GM19351 (cell line): ENCODE data around the gene TEAD1.
A peak's percentile ranks its signal among the peaks of the same experiment; 100 is the strongest.

ENCODE experiments used
- ATAC-seq: cut with Tn5 transposase; IDR thresholded peaks from one replicate; pipeline ENCODE4 v1.9.1; 2021; ENCODE audit warnings: mild to moderate bottlenecking, moderate library complexity; ENCODE audit not compliant: unreplicated experiment

Gene TEAD1

DNA sequence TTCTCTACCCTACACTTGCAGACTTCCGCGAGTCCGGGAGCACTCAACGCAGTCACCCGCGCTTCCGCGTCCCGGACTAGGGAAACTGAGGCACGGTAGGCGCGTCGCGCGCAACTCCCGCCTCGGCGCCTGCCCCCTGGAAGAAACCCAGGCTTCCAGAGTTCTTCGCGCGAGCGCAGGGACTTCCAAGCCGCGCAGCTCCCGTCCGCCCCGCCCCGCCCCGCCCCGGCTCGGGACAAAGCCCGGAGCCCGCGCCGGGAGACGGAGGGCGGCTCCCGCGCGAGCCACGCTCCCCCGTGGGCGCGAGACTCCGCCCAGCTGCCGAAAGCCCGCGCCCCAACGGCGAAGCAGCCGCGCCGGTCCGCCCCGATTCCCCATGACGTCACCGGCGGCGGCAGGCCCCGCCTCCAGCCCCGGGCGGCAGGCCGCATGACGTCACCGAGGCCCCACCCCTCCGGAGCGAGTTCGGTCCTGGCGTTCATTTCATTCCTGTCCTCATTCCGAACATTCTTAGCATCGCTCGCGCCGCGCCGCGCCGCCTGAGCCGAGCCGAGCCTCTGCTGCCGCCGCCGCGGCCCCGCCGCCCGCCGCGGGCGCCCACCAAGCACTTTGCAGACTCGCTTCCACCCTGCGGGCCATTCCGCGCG lies at the start of gene TEAD1:
TEAD1 (plus strand) TSS at position 498 of the 647 bp plus-strand sequence.
- peak; percentile 86 for ATAC-seq

GRCh38 chr11:12624595-12624994 lies 49.6 kb upstream of the TEAD1 start:
- no peak for ATAC-seq

DNA sequence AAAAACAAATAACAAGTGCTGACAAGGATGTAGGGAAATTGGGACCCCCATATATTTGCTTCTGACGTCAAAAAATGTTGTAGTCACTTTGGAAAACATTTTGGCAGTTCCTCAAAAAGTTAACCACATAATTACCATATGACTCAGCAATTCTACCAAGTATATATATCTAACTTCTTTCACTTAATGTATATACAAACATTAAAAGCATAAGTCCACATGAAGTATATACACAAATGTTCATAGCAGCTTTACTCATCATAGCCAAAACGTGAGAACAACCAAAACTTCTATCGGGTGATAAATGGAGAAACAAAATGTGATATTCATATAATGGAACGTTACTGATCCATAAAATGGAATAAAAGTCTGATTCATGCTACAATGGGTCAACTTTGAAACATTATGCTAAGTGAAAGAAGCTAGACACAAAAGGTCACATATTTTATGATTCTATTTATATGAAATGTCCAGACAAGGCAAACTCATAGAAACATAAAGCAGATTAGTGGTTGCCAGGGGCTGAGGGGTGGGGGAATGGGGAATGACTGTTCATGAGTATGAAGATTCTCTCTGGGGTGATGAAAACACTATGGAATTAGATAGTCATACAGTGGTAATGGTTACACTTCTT lies 48.7 kb upstream of the TEAD1 start:
- no peak for ATAC-seq

DNA sequence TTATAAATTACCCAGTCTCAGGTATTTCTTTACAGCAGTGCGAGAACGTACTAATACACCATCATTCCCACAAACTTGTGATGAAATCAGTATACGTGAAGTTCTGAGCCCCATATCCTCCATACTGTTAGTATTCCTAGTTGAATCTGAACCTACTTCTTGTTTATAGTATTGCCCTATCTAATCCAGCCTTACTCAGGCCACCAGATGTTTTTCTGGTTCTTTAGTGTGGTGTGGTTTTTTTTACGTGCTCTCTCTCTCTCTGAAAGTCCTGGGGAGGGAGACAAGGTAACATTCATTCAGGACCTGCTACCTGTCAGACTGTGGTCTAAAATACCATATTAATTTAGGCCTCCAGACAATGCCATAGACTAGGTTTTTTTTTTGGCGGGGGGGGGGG lies 47.6 kb upstream of the TEAD1 start:
- ATAC-seq: no peak

DNA sequence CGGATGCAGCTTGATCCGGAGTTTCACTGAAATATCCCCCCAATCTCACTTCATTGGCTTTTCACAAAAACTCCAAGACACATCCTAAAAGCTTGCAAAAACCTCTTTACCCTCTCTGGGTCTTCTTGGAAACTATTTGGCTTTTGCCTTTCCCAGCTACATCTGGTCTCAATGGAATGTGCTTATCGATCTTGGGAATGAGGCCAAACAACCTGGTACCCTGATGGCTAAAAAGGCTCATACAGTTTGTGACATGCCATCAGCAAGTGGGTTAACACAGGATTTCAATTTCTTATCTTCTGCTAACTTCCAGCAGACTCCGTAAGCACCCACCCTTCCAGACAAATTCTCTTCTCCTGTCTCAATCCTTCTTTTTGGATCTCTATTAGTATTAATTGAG lies 45.9 kb upstream of the TEAD1 start:
- ATAC-seq: no peak

GRCh38 chr11:12629601-12630313 lies 44.5 kb upstream of the TEAD1 start:
- no peak for ATAC-seq

DNA sequence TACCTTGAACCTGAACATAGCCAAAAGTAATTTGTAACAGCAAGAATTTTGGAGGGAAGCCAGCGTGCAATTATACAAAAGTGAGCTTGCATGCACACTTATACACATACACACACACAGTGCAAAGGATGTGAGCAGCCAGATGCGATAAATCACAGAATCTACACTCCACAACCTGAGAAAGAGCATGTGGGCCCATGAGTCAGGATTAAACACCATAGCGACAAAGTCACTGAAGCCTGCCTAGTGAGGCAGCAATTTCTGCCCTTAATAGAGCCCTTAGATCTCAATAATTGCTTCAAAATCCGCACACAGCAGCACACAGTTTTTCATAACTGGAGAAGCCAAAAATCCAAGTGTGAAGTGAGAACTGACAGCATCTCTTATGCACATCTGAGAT lies 42.6 kb upstream of the TEAD1 start:
- no peak for ATAC-seq

GRCh38 chr11:12634329-12634728 lies 39.9 kb upstream of the TEAD1 start:
- no peak for ATAC-seq

DNA sequence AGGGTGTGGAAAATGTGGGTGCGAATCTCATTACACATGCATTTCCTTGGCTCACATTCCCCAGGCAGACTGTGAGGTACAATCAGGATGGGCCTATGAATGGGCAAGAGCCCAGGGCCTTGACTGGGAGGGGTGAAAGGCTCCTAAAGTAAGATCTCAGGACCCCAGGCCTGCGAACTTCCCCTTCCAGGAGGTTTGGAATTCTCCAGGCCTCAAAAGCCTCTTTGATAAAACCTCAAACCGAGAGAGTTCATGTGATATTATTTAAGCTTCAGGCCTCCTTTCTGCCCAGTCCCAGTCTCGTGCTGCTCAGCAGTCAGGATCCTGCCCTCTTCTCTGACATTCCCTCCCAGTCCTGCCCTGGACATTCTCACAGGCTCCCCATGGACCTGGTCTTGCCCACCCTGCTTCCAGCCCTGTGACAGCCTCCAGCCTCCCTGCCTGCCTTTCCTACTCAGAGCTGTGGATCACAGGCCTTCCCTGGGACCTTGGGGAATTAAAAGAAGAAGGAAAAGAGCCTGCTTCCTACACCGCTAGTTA lies 37.3 kb upstream of the TEAD1 start:
- no peak for ATAC-seq

- ATAC-seq: no peak
Observed at GRCh38 chr11:12639388-12639787, 34.8 kb upstream of the TEAD1 start.

DNA sequence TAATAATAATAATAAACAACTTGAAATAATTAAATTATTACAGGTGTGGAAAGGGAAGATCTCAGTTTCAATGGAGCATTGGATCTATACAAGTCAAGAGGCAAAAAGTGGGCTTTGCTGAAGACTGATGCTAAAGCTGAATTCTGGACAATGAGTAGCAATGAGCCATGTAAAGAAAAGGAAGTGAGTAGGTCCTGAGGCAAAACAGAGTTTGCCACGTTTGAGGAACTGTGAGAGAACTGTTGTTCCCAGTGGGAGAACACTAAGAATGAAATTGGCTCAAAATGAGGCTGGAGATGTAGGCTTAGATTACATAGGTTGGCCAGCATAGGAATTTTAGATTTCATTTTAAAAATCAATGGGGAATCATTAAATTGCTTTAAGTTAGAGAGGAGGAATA lies 33.9 kb upstream of the TEAD1 start:
- ATAC-seq: no peak

GRCh38 chr11:12640926-12641849 lies 33.0 kb upstream of the TEAD1 start:
- ATAC-seq: no peak

DNA sequence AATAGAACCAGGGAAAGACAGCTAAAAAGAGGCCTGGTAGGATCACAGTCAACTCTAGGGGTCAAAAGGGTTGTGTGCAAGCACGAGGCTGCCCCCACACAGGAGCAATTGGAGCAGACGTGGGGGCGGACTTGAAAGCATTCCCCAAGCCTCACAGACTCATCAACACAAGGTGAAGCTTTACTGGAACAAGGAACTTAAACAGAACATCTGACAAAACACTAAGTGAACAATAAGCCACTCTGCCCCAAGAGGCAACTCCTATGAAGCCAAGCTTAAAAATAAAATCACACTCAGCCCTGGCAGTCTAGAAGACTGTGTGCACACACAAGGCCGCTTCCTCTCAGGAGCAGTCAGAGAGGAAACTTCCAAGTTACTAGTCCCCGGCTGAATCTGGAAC lies 32.2 kb upstream of the TEAD1 start:
- ATAC-seq: no peak

- ATAC-seq: no peak
Observed at GRCh38 chr11:12642806-12643428, 31.3 kb upstream of the TEAD1 start.

DNA sequence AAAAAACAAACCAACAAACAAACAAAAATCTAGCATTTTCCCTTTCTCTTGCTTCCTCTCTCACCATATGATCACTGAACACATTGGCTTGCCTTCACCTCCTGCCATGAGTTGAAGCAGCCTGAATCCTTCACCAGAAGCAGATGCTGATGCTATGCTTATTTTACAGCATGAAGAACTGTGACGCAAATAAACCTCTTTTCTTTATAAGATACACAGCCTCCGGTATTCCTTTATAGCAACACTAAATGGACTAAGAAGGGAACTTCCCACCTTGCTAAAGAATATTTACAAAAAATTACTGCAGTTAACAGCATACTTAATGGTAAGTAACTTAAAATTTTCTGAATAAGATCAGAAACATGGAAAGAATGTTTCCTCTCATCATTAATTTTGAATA lies 27.7 kb upstream of the TEAD1 start:
- ATAC-seq: no peak

DNA sequence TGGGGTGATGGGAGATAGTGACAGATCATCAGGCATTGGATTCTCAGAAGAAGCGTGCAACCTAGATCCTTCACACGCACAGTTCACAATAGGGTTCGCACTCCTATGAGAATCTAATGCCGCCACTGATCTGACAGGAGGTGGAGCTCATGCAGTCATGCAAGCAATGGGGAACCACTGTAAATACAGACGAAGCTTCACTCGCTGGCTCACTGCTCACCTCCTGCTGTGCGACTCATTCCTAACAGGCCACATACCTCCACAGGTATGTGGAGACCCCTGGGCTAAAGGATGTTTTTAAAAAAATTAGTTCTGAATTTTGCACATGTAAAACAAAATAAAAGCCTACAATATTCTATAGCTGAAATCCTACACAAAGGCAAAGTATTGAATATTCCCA lies 20.5 kb upstream of the TEAD1 start:
- no peak for ATAC-seq

- no peak for ATAC-seq
Observed at GRCh38 chr11:12655842-12656241, 18.4 kb upstream of the TEAD1 start.

GRCh38 chr11:12657336-12657735 lies 16.9 kb upstream of the TEAD1 start:
- ATAC-seq: no peak

GRCh38 chr11:12657981-12658380 lies 16.2 kb upstream of the TEAD1 start:
- no peak for ATAC-seq

DNA sequence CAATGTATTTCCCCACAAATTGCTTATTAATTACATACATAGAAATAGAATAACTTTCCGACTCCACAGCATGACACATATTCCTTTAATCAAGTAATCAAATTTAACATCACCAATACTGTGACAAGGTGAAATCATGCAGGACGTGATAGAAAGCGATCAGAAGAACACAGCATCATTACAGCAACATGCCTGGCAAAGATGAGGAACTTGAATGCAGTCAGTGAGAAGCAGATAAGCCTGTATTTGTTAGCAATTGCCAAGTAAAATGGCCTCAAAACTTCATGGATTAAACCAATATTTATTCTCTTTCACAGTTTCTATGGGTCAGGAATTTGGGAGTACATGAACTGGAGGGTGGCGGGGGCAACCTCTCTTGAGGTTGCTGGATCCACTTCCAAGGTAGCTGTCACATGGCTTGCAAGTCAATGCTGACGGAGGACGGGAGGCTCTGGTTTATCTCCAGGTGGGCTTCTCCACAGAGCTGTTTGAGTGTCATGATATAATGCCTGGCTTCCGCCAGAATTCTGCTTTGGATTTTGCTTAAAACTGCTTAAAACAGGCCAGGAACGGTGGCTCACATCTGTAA lies 12.0 kb upstream of the TEAD1 start:
- ATAC-seq: no peak
